Measurements from ENCODE around the gene SEMA5B. TPM values are rescaled to one million over a fixed set of nuclear protein-coding genes. Genes with fewer than 3 reads are reported as not detected.

The SEMA5B gene
- total and polyA plus RNA-seq, 2 donors (not counting 3 experiments of a cell fraction or from before 2014, with no cell fraction given), result 0.07 TPM; not detected in 1

GRCh38 chr3:122967765-122968164 lies 59.8 kb downstream of the SEMA5B start:
- H3K9me1 ChIP-seq (replicated peaks; ENCODE audit: control insufficient read depth, extremely low read depth, insufficient read depth, low read length), result no peaks in the 10 kb centered on the region
- H4K20me1 ChIP-seq (replicated peaks; ENCODE audit: control insufficient read depth, extremely low read depth, insufficient read depth, low read length), result no peaks in the 10 kb centered on the region
- no peaks in the 10 kb centered on the region for H3K36me3 ChIP-seq (ENCODE audit: control insufficient read depth in 2 of 2, extremely low read depth in 1 of 2, insufficient read depth in 2 of 2, low read length in 2 of 2)
- no peaks in the 10 kb centered on the region for H3K79me2 ChIP-seq (ENCODE audit: control insufficient read depth, insufficient read depth, low read length)
- peaks cover 7 to 21% of the 10 kb centered on the region in 2 experiments for H3K27me3 ChIP-seq (ENCODE audit: control insufficient read depth in 2 of 2, insufficient read depth in 2 of 2, low read length in 2 of 2)
- intact Hi-C loops (cut with micrococcal nuclease), result no loop called here
- H2AFZ ChIP-seq (ENCODE audit: low read depth, low read length), result no peak overlapping the region
- no peak overlapping the region for H3K9ac ChIP-seq (replicated peaks; ENCODE audit: extremely low read depth, insufficient read depth, low read length)
- dilution Hi-C loops (cut with MboI; ENCODE audit: extremely low pct_ligation_motif_present, low sequenced_read_pairs), result no loop called here
- BruUV-seq (replicated peaks), result no TSS peak
- TF ChIP-seq JUN (IDR thresholded peaks at IDR 0.05; ENCODE audit: borderline replicate concordance, insufficient read depth, insufficient read length, low read depth) (no peak), MAX (IDR thresholded peaks at IDR 0.05; ENCODE audit: insufficient read depth, insufficient read length) (no peak), CTCF (IDR thresholded peaks at IDR 0.05; ENCODE audit: extremely low read depth in 1 of 2, insufficient read depth in 1 of 2, low read depth in 1 of 2, low read length in 2 of 2) (no peak), POLR2AphosphoS5 (IDR thresholded peaks at IDR 0.05; ENCODE audit: insufficient read depth, low read depth, low read length) (no peak), FOS (IDR thresholded peaks at IDR 0.05; ENCODE audit: borderline replicate concordance, insufficient read depth, low read length) (no peak), GATA2 (IDR thresholded peaks at IDR 0.05; ENCODE audit: insufficient read depth, insufficient read length, low read depth, low read length) (no peak), MYC (IDR thresholded peaks at IDR 0.05; ENCODE audit: low read depth, low read length) (no peak), EZH2 (IDR thresholded peaks at IDR 0.05; ENCODE audit: borderline replicate concordance, low read depth, low read length, severe bottlenecking) (no peak), POLR2A (IDR thresholded peaks at IDR 0.05; ENCODE audit: low read depth, low read length) (no peak)
- ChIA-PET POLR2A (no interaction called here), CTCF (no interaction called here)
- no peak overlapping the region for H3K4me3 ChIP-seq (replicated peaks in 1 of 3; ENCODE audit: insufficient read depth in 1 of 3, low read depth in 1 of 3, low read length in 3 of 3)
- H3K9me3 ChIP-seq (replicated peaks; ENCODE audit: control insufficient read depth, insufficient read depth, low read length), result no peaks in the 10 kb centered on the region
- H3K4me2 ChIP-seq (ENCODE audit: insufficient read depth, low read length), result no peak overlapping the region
- no peak overlapping the region for H3K27ac ChIP-seq (ENCODE audit: insufficient read depth, low read depth, low read length)
- H3K4me1 ChIP-seq (ENCODE audit: control insufficient read depth, extremely low read depth, insufficient read depth, low read length), result no peaks in the 10 kb centered on the region
- FAIRE-seq, result no peak
- no peak for DNase-seq (ENCODE audit: low read depth, low spot score)

Measured in endothelial cell of umbilical vein (primary cell).